GM18526 (cell line): ENCODE data around the gene MRPL34.

ENCODE experiments used
- POLR2A ChIP-seq: IDR thresholded peaks from 3 replicates; pipeline ENCODE4 v1.6.1; 2011; ENCODE audit not compliant: insufficient read length; ENCODE audit errors: extremely low read depth

The MRPL34 gene

DNA sequence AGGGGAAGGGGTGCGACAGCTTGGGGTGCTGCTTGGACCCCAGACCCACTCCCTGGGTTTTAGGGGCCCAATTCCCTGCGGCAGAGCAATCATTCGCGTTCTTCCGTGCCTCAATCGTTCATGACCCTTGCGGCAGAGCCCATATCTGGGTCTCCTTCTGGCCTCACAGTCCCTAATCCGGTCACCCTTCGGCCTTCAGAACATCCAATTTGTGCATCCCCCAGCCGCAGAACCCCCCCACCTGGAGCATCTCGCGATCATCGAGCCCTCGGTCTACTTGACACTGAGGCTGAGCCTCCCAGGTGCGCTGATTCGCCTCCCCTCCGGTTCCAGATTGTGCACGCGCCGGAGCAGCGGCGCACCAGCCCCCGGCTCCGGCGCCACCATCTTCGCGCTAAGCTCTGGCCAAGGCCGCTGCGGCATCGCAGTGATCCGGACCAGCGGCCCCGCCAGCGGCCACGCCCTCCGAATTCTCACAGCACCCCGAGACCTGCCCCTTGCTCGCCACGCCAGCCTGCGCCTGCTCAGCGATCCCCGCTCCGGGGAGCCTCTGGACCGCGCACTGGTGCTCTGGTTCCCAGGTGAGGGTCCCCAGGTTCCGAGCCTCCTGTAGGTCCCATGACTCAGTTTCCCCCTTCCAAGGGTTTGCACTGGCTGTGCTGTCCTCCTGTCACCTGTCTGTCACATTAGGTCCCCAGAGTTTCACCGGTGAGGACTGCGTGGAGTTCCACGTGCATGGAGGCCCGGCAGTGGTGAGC, 32.2 kb downstream of the MRPL34 start:
- TF ChIP-seq POLR2A: no peak

DNA sequence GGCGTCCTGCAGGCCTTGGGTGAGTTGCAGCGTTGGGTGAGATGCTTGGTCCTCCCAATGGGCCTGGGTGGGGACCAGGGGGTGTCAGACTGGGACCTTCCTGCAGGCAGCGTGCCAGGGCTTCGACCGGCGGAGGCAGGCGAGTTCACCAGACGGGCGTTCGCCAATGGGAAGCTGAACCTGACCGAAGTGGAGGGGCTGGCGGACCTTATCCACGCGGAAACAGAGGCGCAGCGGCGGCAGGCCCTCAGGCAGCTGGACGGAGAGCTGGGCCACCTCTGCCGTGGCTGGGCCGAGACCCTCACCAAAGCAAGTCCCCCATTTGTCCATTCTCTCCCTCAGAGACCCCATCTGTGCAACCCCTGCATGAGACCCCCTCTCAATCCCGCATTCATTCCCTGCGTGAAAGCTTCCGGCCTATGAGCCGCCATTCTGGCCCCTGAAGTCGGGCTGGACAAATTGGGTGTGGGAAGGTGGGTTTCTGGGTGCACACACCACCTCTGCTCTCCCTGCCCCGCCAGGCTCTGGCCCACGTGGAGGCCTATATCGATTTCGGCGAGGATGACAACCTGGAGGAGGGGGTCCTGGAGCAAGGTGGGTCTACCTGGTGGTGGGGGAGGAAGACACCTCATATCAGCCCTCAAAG, 32.9 kb downstream of the MRPL34 start:
- no peak for TF ChIP-seq POLR2A

DNA sequence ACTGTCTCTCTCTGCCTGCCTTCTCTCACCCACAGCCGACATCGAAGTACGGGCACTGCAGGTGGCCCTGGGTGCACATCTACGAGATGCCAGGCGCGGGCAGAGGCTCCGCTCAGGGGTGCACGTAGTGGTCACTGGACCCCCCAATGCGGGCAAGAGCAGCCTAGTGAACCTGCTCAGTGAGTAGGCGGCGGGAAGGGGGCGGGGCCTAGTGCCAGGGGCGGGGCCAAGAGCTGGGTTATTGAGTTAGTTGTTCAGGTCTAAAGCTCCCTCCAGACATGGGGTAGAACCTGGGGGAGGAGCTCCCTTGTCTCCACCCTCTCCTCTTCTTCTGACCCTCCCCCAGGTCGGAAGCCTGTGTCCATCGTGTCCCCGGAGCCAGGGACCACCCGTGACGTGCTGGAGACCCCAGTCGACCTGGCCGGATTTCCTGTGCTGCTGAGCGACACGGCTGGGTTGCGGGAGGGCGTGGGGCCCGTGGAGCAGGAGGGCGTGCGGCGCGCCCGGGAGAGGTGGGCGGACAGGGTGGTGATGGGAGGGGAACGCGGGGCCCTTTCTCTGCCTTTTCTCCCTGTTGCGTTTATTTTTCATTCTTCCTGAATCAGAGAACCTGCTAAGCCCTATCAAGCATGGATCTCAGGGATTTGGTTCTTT, 33.5 kb downstream of the MRPL34 start:
- no peak for TF ChIP-seq POLR2A

DNA sequence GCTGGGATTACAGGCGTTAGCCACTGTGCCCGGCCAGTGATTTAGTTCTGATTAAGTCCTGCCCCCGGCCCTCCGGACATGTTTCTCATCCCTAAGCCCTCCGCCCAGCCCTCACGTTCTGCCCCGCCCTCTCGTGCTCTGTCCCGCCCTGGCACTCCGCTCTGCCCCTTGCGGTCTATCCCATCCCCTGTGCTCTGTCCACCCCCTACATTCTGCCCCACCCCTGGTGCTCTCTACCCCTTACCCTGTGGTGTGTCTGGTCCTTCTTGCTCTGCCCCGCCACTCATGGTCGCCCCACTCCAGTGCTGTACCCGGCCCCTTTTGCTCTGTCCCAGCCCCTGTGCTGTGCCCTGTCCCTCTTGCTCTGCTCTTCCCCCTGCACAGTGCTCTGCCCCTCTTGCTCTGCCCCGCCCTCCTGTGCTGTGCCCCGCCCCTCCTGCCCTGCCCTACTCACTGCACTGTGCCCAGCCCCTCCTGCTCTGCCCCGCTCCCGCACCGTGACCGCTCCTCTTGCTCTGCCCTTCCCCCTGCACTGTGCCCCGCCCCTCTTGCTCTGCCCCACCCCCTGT, 34.7 kb downstream of the MRPL34 start:
- no peak for TF ChIP-seq POLR2A

DNA sequence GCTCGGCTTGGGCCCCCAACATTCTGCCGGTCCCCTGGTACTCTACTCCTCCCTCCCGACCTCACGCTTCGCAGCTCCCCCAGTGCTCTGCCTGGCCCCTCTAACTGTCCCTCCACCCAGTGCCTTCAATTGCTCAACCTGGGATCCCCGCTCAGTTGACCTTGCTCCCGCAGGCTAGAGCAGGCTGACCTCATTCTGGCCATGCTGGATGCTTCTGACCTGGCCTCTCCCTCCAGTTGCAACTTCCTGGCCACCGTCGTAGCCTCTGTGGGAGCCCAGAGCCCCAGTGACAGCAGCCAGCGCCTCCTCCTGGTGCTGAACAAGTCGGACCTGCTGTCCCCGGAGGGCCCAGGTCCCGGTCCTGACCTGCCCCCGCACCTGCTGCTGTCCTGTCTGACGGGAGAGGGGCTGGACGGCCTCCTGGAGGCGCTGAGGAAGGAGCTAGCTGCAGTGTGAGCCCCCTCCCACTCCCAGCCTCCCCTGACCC, 35.2 kb downstream of the MRPL34 start:
- TF ChIP-seq POLR2A: no peak

DNA sequence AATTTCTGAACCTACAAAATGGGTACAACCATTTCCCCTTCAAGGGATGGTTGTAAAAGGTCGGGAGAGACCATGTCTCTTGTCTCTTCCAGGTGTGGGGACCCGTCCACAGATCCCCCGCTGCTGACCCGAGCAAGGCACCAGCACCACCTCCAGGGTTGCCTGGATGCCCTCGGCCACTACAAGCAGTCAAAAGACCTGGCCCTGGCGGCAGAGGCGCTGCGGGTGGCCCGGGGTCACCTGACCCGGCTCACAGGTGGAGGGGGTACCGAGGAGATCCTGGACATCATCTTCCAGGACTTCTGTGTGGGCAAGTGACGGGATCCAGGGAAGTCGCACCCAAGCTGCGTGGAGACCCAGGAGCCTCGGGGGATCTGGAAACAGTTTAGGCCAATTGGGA, 35.7 kb downstream of the MRPL34 start:
- TF ChIP-seq POLR2A: no peak

DNA sequence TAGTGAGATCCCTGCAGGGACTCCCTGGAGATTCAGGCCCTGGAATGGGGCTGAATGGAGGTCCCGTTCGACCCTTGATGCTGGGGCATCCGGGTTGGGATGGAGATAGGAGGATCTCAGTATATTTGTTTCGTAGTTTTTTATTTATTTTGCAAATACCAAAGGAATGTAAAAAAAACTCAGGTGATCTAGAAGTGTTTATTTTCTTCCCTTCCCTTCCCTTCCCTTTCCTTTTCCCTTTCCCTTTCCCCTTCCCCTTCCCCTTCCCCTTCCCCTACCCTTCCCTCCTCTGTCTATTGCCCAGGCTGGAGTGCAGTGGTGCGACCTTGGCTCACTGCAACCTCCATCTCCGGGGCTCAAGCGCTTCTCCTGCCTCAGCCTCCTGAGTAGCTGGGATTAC, 36.2 kb downstream of the MRPL34 start:
- no peak for TF ChIP-seq POLR2A

DNA sequence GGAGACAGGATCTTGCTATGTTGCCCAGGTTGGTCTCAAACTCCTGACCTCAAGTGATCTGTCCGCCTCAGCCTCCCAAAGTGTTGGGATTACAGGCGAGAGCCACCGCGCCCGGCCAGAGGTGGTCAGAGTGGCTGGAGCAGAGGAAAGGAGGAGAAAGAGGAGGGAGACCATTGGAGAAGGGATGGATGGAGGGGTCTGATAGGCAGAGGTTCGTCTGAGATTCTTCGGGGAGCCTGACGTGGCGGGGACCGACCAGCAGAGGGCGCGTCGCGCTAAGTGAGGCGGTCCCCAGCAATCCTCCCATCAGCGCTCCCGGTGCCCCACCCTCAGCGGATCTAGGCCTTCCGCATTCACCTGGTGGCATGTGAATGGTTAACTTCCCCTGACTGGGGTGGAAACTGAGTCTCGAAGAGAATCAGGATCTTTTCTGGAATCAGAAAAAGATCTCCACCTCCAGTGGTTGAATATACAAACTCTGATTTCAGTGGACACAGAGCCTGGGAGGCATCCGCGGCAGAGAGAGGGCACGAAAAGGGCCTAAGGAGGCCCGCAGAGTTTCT, 40.5 kb downstream of the MRPL34 start:
- no peak for TF ChIP-seq POLR2A

DNA sequence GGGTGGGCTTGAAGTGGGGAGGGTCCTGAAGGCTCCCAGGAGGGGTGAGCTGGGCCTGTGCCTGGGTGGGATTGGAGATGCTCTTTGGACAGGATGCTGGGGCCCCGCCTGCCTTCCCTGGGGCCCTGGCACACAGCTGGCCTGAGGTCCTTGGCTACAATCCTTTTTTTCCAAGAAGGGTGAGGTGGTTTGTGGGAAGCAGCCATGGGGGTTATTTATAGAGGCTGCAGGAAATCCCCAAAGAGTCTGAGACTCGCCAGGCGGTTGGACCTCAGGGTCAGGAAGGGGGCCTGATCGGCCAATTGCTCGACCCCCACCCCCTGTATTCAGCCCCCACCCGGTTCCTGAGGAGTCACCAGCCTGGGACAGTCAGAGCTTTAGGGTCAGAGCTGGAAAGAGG, 41.7 kb downstream of the MRPL34 start:
- TF ChIP-seq POLR2A: no peak

DNA sequence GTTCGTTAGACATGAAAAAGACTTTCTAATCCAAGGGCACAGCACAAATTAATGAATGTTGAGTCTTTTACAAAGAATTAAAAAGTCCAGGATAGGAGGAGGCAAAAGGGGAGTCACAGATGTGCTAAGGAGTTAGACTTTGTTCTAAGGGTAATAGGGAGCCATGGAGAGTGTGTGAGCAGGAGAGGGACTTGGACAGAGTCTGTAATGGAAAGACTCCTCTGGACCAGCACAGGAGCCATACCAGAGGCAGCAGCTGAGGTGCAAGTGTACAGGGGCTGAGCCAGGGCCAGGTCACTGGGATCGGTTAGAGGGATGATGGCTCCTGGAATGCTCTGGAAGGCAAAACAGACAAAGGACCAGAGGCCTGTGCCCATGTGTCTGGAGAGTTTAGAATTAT, 42.2 kb downstream of the MRPL34 start:
- no peak for TF ChIP-seq POLR2A

DNA sequence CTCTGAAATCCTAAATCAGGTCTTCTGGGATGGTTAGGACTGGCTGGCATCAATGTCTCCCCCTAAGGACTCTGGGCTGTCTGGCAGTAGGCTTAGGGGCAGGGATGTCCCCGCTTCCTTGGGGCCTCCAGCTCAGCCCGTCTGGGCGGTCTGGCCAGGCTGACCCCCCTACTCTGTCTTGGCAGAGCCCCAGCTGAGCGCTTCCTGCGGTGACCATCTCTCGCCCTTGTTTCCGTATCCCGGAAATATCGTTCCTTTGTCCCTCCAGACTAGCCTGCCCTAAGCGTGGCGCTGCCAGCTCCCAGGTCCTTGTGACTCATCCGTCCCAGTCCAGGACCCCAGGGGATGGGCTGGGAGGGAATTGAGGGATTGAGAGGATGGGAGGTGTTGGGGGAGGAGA, 43.0 kb downstream of the MRPL34 start:
- TF ChIP-seq POLR2A: no peak

DNA sequence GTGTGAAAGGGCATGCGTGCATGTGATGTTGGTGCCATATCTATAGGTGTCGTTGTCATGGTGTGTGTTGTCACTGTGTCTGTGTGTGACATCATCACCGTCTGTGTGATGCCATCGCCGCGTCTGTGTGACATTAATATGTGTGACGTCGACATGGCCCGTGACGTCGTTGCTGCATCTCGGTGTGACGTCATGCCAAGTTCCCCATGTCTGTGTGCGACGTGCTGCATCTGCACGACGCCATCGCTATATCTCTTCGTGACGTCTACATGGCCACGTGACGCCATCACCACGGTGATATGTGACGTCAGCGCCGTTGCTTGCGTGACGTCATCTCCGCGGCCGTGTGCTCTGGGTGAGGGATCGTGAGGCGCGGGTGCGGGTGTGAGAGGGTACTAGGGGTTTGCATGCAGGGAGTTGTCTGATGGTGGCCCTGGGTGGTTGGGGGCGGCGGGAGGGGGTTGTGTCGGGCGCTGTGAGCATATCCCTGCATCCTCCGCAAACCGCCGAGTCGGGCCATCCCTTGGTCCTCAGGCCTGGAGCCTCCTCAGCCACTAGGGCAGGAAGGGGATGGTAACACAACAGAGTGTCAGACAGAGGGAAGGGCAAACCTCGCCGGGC, 46.3 kb downstream of the MRPL34 start:
- TF ChIP-seq POLR2A: no peak

DNA sequence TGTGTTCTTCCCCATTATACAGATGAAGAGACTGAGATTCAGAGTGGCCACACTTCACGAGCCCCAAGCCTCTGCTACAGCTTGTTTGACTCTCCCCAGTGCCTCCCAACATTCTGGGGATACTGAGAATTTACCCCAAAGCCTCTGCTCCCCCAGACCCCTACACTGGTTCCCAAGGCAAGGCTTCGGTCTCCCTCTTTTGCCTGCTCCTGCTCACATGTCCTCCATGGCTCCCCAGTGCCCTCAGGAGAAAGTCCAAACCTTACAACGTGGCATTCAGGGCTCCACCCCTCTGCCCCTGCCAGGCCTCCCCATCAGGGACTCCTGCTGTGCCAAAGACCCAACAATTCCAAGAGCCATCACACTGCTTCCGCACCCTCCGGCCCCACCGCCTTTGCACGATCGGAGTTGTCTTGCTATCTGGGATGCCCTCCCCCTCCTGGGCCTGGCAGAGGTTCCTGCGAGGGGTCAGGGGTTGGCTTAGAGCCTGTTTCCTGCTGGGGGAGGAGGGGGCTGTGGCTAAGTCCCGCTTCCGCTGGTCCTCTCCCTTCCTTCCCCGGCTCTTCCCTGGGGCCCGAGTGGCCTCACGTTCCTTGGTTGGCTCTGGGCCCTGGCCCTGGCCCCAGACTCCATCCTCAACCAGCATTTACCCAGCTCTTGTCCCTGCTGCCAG, 47.1 kb downstream of the MRPL34 start:
- TF ChIP-seq POLR2A: no peak

DNA sequence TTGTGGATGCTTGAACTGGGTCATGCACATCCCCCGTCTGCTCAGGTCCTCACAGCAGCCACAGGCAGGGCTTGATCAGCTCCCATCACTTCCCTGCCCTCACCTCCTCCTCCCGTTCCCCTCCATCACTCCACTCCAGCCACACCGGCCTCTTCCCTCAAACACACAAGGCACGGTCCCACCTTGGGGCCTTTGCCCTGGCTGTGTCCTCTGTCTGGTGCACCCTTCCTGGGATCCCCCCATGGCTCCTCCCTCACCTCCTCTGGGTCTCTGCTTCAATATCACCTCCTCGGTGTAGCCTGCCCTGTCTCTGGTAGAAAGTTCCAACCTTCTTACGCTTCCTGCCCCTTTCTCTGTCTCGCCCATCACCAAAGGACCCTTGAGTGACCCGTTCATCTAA, 47.7 kb downstream of the MRPL34 start:
- no peak for TF ChIP-seq POLR2A
